ENCODE data around the gene ITPR2. TPM values are rescaled to one million over a fixed set of nuclear protein-coding genes. Genes with fewer than 3 reads are reported as not detected.

The ITPR2 gene
- polyA plus RNA-seq, 1 of the 3 experiments (the other 2 are of a cell fraction): 2.3 TPM

- H3K79me2 ChIP-seq (ENCODE audit: insufficient read depth): no peaks in the 10 kb centered on the region
- CTCF ChIA-PET: interaction anchor here (1.4 to 1.5 kb wide), 2 partner anchors 262 to 600 kb away, joined by 4 to 5 read pairs; no protein-coding TSS in a partner anchor
- no peaks in the 10 kb centered on the region for H3K9me2 ChIP-seq
- H3K9ac ChIP-seq: no peak overlapping the region
- no peaks in the 10 kb centered on the region for H3K9me3 ChIP-seq
- H3K4me1 ChIP-seq (ENCODE audit: control insufficient read depth in 1 of 2, insufficient read depth in 2 of 2, low read depth in 1 of 2, low read length in 1 of 2): peaks cover 0 to 7% of the 10 kb centered on the region in 2 experiments; a peak in 1 of 4 replicates
- H3K4me2 ChIP-seq: no peak overlapping the region
- no peak overlapping the region for H3K4me3 ChIP-seq (ENCODE audit: low read depth in 2 of 2, low read length in 1 of 2)
- TF ChIP-seq FOSL2 (IDR thresholded peaks at IDR 0.05; ENCODE audit: borderline replicate concordance, low read depth) (no peak), GATA2 (CRISPR knock-in tag; IDR thresholded peaks at IDR 0.05) (no peak), GABPA (IDR thresholded peaks at IDR 0.05; ENCODE audit: low read depth) (no peak), NFIC (IDR thresholded peaks at IDR 0.05; ENCODE audit: borderline replicate concordance) (no peak), POLR2AphosphoS5 (IDR thresholded peaks at IDR 0.05; ENCODE audit: low read depth, low read length) (no peak), RAD21 (IDR thresholded peaks at IDR 0.05; ENCODE audit: low read length) (no peak), SMC3 (IDR thresholded peaks at IDR 0.05; ENCODE audit: low read depth, low read length) (no peak), EP300 (IDR thresholded peaks at IDR 0.05; ENCODE audit: borderline replicate concordance in 1 of 2, low read depth in 1 of 2, low read length in 1 of 2) (no peak), YY1 (IDR thresholded peaks at IDR 0.05; ENCODE audit: low read depth) (no peak), REST (IDR thresholded peaks at IDR 0.05; ENCODE audit: low read depth, low read length) (no peak), ELF1 (IDR thresholded peaks at IDR 0.05) (no peak), CHD2 (IDR thresholded peaks at IDR 0.05; ENCODE audit: low read length, partially characterized antibody) (no peak), TCF12 (IDR thresholded peaks at IDR 0.05) (no peak), MEF2A (IDR thresholded peaks at IDR 0.05; ENCODE audit: borderline replicate concordance, low read depth) (no peak), SIN3A (IDR thresholded peaks at IDR 0.05; ENCODE audit: borderline replicate concordance, low read depth, low read length) (no peak)
- TF ChIP-seq, protein P1, sequence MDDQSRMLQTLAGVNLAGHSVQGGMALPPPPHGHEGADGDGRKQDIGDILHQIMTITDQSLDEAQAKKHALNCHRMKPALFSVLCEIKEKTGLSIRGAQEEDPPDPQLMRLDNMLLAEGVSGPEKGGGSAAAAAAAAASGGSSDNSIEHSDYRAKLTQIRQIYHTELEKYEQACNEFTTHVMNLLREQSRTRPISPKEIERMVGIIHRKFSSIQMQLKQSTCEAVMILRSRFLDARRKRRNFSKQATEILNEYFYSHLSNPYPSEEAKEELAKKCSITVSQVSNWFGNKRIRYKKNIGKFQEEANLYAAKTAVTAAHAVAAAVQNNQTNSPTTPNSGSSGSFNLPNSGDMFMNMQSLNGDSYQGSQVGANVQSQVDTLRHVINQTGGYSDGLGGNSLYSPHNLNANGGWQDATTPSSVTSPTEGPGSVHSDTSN (IDR thresholded peaks at IDR 0.05): no peak
- TF ChIP-seq, protein P2, sequence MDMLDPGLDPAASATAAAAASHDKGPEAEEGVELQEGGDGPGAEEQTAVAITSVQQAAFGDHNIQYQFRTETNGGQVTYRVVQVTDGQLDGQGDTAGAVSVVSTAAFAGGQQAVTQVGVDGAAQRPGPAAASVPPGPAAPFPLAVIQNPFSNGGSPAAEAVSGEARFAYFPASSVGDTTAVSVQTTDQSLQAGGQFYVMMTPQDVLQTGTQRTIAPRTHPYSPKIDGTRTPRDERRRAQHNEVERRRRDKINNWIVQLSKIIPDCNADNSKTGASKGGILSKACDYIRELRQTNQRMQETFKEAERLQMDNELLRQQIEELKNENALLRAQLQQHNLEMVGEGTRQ (IDR thresholded peaks at IDR 0.05; ENCODE audit: borderline replicate concordance, low read depth, low read length): no peak
- TF ChIP-seq, protein P3, sequence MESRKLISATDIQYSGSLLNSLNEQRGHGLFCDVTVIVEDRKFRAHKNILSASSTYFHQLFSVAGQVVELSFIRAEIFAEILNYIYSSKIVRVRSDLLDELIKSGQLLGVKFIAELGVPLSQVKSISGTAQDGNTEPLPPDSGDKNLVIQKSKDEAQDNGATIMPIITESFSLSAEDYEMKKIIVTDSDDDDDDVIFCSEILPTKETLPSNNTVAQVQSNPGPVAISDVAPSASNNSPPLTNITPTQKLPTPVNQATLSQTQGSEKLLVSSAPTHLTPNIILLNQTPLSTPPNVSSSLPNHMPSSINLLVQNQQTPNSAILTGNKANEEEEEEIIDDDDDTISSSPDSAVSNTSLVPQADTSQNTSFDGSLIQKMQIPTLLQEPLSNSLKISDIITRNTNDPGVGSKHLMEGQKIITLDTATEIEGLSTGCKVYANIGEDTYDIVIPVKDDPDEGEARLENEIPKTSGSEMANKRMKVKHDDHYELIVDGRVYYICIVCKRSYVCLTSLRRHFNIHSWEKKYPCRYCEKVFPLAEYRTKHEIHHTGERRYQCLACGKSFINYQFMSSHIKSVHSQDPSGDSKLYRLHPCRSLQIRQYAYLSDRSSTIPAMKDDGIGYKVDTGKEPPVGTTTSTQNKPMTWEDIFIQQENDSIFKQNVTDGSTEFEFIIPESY (IDR thresholded peaks at IDR 0.05; ENCODE audit: borderline replicate concordance, low read depth): no peak
- TF ChIP-seq, protein P4, sequence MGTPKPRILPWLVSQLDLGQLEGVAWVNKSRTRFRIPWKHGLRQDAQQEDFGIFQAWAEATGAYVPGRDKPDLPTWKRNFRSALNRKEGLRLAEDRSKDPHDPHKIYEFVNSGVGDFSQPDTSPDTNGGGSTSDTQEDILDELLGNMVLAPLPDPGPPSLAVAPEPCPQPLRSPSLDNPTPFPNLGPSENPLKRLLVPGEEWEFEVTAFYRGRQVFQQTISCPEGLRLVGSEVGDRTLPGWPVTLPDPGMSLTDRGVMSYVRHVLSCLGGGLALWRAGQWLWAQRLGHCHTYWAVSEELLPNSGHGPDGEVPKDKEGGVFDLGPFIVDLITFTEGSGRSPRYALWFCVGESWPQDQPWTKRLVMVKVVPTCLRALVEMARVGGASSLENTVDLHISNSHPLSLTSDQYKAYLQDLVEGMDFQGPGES (IDR thresholded peaks at IDR 0.05; ENCODE audit: low read depth, low read length): no peak
- no peak overlapping the region for H3K27ac ChIP-seq (ENCODE audit: low read depth in 2 of 2, low read length in 1 of 2)
- H2AFZ ChIP-seq (ENCODE audit: low read depth): no peak overlapping the region
- WGBS (ENCODE audit: low lambda C conversion rate): 89% methylated on average over 3 of the region's 3 CpGs
- no peaks in the 10 kb centered on the region for H3K27me3 ChIP-seq (ENCODE audit: insufficient read depth)
- POLR2A ChIA-PET: no interaction called here
- peaks cover 9 to 13% of the 10 kb centered on the region in 2 experiments for H3K36me3 ChIP-seq (replicated peaks in 1 of 2; ENCODE audit: control insufficient read depth in 1 of 2, insufficient read depth in 2 of 2, low read length in 1 of 2)
- no peaks in the 10 kb centered on the region for H4K20me1 ChIP-seq (ENCODE audit: insufficient read depth)
- no peak for DNase-seq
- H3F3A ChIP-seq (replicated peaks; ENCODE audit: insufficient read depth): peaks cover 4% of the 10 kb centered on the region
Observed at GRCh38 chr12:26697217-26697616, 135.8 kb downstream of the ITPR2 start.
